OCI-LY3 (cell line): Measurements from ENCODE around the gene TRIM15.

Source experiments
- EZH2phosphoT487 ChIP-seq: fragments of 200-600 bp; shearing (Covaris generic); IDR thresholded peaks from 2 replicates; pipeline ENCODE4 v1.6.1; 2018; ENCODE audit warnings: antibody characterized with exemption, mixed run types, low read depth
- TF ChIP-seq, protein P1 (sequence below): fragments of 200-600, 300-600 bp; sonication (generic); IDR thresholded peaks from 2 replicates; pipeline ENCODE4 v1.5.1; 2014; ENCODE audit warnings: antibody characterized with exemption, low read length, low read depth

DNA sequence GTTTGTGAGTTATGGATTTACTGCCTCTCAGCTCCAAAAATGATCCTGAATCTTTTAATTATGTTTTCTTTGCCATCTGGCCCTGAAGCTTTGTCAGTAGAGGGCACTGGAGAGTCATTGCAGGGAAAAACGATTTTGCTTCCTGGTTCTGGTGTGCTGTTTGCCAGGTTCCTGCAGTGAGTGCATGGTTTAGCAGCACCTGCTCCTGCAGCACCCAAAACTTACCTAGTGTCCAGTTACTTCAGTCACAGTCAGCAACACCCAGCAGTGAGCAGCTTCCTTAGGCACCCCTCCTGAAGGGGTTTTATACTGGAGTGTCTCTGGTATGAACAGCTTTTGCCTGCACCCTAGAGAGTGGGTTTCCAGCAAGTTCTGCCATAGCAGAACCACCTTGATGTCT, 55.9 kb downstream of the TRIM15 start:
- TF ChIP-seq, protein P1, sequence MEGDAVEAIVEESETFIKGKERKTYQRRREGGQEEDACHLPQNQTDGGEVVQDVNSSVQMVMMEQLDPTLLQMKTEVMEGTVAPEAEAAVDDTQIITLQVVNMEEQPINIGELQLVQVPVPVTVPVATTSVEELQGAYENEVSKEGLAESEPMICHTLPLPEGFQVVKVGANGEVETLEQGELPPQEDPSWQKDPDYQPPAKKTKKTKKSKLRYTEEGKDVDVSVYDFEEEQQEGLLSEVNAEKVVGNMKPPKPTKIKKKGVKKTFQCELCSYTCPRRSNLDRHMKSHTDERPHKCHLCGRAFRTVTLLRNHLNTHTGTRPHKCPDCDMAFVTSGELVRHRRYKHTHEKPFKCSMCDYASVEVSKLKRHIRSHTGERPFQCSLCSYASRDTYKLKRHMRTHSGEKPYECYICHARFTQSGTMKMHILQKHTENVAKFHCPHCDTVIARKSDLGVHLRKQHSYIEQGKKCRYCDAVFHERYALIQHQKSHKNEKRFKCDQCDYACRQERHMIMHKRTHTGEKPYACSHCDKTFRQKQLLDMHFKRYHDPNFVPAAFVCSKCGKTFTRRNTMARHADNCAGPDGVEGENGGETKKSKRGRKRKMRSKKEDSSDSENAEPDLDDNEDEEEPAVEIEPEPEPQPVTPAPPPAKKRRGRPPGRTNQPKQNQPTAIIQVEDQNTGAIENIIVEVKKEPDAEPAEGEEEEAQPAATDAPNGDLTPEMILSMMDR: peak; percentile 68
- TF ChIP-seq EZH2phosphoT487: no peak
